Measurements from ENCODE around the gene KCNMA1.
A peak's percentile ranks its signal among the peaks of the same experiment; 100 is the strongest.
"Not testable (repeated sequence)": the region's sequence is repeated elsewhere in the genome, so short reads cannot be mapped to it uniquely, and the experiment has no call there.

The KCNMA1 gene

GRCh38 chr10:77363210-77363609, 274.4 kb downstream of the KCNMA1 start:
- DNase-seq (ENCODE audit: low read depth) = no peak

GRCh38 chr10:77361831-77362230, 275.8 kb downstream of the KCNMA1 start:
- DNase-seq (ENCODE audit: low read depth) = no peak

- DNase-seq (ENCODE audit: low read depth) = no peak
Measured at GRCh38 chr10:77361426-77361825, 276.2 kb downstream of the KCNMA1 start.

GRCh38 chr10:77360835-77361234, 276.8 kb downstream of the KCNMA1 start:
- no peak for DNase-seq (ENCODE audit: low read depth)

GRCh38 chr10:77359950-77360520, 277.6 kb downstream of the KCNMA1 start:
- peak; percentile 42 for DNase-seq (ENCODE audit: low read depth)

- no peak for DNase-seq (ENCODE audit: low read depth)
Measured at GRCh38 chr10:77359287-77359691, 278.3 kb downstream of the KCNMA1 start.

GRCh38 chr10:77358656-77359055, 279.0 kb downstream of the KCNMA1 start:
- DNase-seq (ENCODE audit: low read depth) = no peak

DNA sequence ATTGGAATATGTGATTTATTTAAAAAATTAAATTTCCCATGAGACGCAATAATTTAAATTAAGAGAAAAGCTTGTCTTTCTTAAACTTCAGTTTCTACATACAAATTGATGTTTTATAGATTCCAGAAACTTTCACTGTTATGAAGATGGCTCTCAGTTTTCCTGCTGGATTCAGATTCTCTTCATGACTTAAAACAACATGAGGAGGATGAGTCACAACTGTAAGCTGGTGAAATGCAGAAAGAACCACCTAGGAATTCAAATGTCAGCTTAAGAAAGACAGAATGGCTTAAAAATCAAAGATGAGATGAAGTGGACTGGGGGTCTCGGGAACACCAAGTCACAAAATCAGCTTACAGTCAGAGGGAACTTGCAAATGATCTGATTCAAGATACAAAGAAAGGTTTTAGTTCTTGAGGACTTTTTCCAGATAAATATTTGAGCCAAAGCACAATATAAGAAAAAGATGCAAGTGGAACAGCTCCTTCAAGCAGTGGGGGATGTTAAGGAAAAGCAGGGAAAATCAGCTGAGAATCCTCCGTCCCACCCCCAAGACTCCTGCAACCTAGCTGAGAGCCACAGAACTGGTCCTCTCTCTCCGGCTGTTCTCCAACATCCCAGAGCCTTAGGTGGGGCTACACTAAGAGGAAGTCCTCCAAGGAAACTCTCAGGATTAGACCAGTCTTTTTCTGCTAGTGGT, 279.8 kb downstream of the KCNMA1 start:
- peak; percentile 27 for DNase-seq (ENCODE audit: low read depth)

- DNase-seq (ENCODE audit: low read depth) = no peak
Measured at GRCh38 chr10:77357185-77357584, 280.4 kb downstream of the KCNMA1 start.

- DNase-seq (ENCODE audit: low read depth) = peak; percentile 73
Measured at GRCh38 chr10:77355844-77356243, 281.8 kb downstream of the KCNMA1 start.

- DNase-seq (ENCODE audit: low read depth) = peak; percentile 35
Measured at GRCh38 chr10:77351386-77351785, 286.2 kb downstream of the KCNMA1 start.

DNA sequence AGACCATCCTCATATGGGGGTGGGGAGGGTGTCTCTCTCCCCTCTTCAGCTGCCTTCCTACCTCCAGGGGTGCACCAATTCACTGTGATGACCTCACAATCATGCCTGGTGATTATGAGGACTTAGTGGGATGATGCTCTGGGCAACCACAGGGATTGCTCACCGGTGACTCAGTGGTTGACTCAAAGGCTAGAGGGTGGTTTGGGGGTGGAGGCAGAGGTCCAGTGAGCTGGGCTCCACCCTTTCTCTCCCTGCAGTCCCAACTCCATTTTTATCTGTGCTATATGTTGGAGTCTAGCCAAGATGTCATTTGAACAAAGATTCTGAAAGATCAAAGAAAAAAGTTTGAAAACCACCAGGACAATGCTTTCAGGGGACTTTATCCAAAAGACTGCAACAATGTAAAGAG, 286.9 kb downstream of the KCNMA1 start:
- peak; percentile 97 for DNase-seq (ENCODE audit: low read depth)

GRCh38 chr10:77350134-77350533, 287.5 kb downstream of the KCNMA1 start:
- no peak for DNase-seq (ENCODE audit: low read depth)

DNA sequence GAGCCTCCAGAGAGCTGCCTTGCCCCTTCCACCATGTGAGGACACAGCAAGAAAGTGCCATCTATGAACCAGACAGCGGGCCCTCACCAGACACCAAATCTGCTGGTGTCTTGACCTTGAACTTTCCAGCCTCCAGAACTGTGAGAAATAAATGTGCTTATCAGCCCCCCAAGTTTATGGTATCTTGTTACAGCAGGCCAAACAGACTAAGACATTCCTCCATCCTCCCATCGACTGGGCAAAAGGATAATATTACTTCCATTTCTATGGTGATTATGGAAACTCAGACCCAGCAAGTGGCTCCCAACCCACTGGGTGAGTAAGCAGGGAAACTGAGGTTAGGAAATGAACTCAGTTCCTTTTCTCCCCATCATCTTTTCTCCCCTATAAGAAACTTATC, 288.4 kb downstream of the KCNMA1 start:
- DNase-seq (ENCODE audit: low read depth) = no peak

DNA sequence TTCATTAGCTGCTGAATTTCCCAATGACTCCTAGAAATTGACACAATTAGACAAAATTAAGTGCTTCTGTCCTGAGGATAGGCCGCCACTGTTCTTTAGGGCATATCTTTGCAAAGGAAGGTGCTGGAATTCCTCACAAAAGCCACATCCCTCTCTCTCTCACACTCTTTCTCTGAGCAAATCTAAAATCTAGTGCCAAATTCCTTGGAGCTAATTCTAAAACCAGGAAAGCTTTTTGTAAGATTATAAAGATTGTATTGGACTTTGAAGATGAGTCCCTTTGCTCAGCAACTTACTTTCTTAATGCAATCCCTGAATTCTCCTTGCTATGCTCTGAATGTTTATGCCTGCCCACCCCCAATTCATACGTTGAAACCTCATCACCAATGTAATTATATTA, 288.9 kb downstream of the KCNMA1 start:
- no peak for DNase-seq (ENCODE audit: low read depth)

- no peak for DNase-seq (ENCODE audit: low read depth)
Measured at GRCh38 chr10:77348082-77348481, 289.5 kb downstream of the KCNMA1 start.

- no peak for DNase-seq (ENCODE audit: low read depth)
Measured at GRCh38 chr10:77347052-77347451, 290.6 kb downstream of the KCNMA1 start.

GRCh38 chr10:77341055-77341454, 296.6 kb downstream of the KCNMA1 start:
- no peak for DNase-seq (ENCODE audit: low read depth)

DNA sequence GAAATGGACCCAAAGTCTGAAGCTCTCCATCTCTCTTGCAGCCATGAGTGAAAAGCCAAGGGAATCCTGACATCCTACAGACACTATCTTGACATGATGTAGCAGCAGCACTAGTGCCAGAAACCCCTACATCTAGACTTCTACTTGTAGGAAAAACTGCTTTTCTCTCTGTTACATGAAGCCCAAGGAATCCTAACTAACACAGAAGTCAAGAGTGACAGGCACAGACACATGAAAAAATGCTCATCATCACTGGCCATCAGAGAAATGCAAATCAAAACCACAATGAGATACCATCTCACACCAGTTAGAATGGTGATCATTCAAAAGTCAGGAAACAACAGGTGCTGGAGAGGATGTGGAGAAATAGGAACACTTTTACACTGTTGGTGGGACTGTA, 297.7 kb downstream of the KCNMA1 start:
- DNase-seq (ENCODE audit: low read depth) = not testable (repeated sequence)

- DNase-seq (ENCODE audit: low read depth) = no peak
Measured at GRCh38 chr10:77339166-77339565, 298.4 kb downstream of the KCNMA1 start.

- no peak for DNase-seq (ENCODE audit: low read depth)
Measured at GRCh38 chr10:77338143-77338542, 299.5 kb downstream of the KCNMA1 start.

GRCh38 chr10:77334501-77334900, 303.1 kb downstream of the KCNMA1 start:
- no peak for DNase-seq (ENCODE audit: low read depth)

GRCh38 chr10:77333610-77334340, 303.8 kb downstream of the KCNMA1 start:
- DNase-seq (ENCODE audit: low read depth) = no peak

Data from GM04504 (cell line).